ENCODE results near the gene MAP3K2. TPM values are rescaled to one million over a fixed set of nuclear protein-coding genes. Genes with fewer than 3 reads are reported as not detected.

MAP3K2 gene
- total and polyA plus RNA-seq, 2 of the 8 experiments (the other 6 are each of a cell fraction or from before 2014, with no cell fraction given) = 2.0 to 23.2 TPM

DNA sequence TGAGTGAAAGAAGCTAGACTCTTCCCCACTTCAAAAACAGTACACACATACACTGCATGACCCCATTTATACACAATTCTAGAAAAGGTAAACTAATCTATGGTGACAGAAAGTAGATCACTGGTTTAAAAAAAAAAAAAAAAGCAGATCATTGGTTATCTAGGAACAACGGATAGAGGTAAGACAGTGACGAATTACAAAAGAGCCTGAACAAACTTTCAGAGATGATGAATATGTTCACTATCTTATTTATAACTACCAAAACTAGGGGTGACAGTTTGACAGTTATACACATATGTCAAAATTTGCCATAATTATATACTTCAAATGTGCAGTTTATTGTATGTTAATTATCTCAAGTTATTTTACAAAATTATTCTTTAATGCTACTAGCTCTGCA lies 27.5 kb downstream of the MAP3K2 start (continued):
- TF ChIP-seq POLR2AphosphoS5 (IDR thresholded peaks at IDR 0.05; ENCODE audit: low read depth, low read length) = no peak
- no peak for TF ChIP-seq CEBPB (IDR thresholded peaks at IDR 0.05; ENCODE audit: low read depth, low read length)
- no peak for TF ChIP-seq NANOG (IDR thresholded peaks at IDR 0.05; ENCODE audit: insufficient read depth, low read depth, low read length, poor library complexity, severe bottlenecking)
- no peak for TF ChIP-seq TBP (IDR thresholded peaks at IDR 0.05; ENCODE audit: low read depth, low read length)
